Measurements from ENCODE around the gene PPP1R15B. TPM values are rescaled to one million over a fixed set of nuclear protein-coding genes. Genes with fewer than 3 reads are reported as not detected.

Gene PPP1R15B
- total RNA-seq, 1 experiment from 2014 or later = 69.3 TPM

DNA sequence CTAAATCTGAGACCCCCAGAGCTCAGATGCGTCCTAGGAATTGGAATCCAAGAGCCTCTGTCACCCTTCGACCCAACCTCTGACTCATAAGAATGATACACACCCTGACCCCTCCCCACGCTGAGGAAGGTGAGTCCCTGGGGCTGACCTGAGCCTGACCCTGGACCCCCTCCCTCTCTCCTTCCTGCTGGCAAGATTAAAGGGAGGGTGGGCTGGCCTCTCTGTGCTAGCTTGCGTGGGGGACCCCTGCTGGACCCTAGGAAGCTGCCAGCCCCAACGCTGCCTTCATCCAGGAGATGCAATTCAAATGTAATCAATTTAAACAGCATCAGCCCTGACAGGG is 52.5 kb downstream of the PPP1R15B start:
- Histone ChIP-seq H4K20me1 (ENCODE audit: insufficient read depth) (no peaks in the 10 kb centered on the region), H2AFZ (ENCODE audit: low read depth, low read length, poor library complexity, severe bottlenecking) (no peak overlapping the region), H3K9me2 (ENCODE audit: insufficient read depth) (no peaks in the 10 kb centered on the region), H3K27me3 (ENCODE audit: insufficient read depth, low read length) (no peaks in the 10 kb centered on the region), H3K4me1 (ENCODE audit: control insufficient read depth in 1 of 2, insufficient read depth in 2 of 2, low read length in 2 of 2) (peaks cover 6 to 18% of the 10 kb centered on the region in 2 experiments; a peak in 3 of 4 replicates), H3K79me2 (ENCODE audit: insufficient read depth, low read length) (no peaks in the 10 kb centered on the region), H3K9me3 (ENCODE audit: control insufficient read depth in 1 of 2, insufficient read depth in 1 of 2, low read depth in 1 of 2, low read length in 2 of 2) (no peaks in the 10 kb centered on the region), H3K27ac (ENCODE audit: low read depth, low read length) (no peak overlapping the region), H3K4me3 (replicated peaks in 1 of 2; ENCODE audit: low read depth in 1 of 2, low read length in 2 of 2) (no peak overlapping the region), H3K4me2 (ENCODE audit: low read length) (no peak overlapping the region), H3K9ac (ENCODE audit: low read length) (no peak overlapping the region), H3K36me3 (ENCODE audit: control insufficient read depth in 1 of 2, insufficient read depth in 2 of 2, low read length in 2 of 2) (no peaks in the 10 kb centered on the region)
- BruUV-seq (replicated peaks) = no TSS peak
- ATAC-seq (no peak), DNase-seq (ENCODE audit: low read depth, low spot score) (no peak)
- RAD21 ChIA-PET (ENCODE audit: low non-redundant PET in 1 of 2, low total read pairs in 2 of 2, uncharacterized antibody in 2 of 2, unreplicated experiment in 2 of 2) = no interaction called here
- TF ChIP-seq TCF7L2 (IDR thresholded peaks at IDR 0.05; ENCODE audit: borderline replicate concordance, extremely low read depth, insufficient read depth, insufficient read length) = no peak
- no peak for TF ChIP-seq POLR2AphosphoS5 (IDR thresholded peaks at IDR 0.05; ENCODE audit: low read depth, low read length)
- TF ChIP-seq, protein P1, sequence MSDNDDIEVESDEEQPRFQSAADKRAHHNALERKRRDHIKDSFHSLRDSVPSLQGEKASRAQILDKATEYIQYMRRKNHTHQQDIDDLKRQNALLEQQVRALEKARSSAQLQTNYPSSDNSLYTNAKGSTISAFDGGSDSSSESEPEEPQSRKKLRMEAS (IDR thresholded peaks at IDR 0.05) = no peak
- CTCF ChIA-PET = interaction anchor here (5.9 to 6.8 kb wide), 2 partner anchors 101 to 196 kb away, joined by 42 to 51 read pairs; no protein-coding TSS in a partner anchor
- POLR2A ChIA-PET = no interaction called here
- intact Hi-C loops (cut with micrococcal nuclease) = no loop called here

DNA sequence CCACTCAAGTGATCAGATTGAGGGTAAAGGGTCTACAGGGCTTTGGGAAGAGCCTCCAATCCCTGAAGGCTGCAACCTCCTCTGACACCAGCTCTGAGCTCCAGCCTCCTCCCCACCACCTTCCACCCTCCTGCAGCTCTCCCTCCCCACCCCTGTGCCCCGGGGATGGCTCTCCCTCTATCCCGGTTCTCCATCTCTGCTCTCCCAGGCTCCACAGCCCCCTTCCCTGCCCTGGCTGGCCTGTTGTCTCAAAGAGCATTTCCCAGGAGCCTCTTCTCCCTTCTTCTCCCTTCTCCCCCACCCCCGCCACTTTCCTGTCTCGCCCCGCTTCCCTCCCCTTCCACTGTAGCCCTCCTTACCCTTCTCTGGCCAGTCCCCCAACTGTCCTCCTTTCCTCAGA is 53.0 kb downstream of the PPP1R15B start:
- intact Hi-C loops (cut with micrococcal nuclease) = no loop called here
- Histone ChIP-seq H4K20me1 (ENCODE audit: insufficient read depth) (no peaks in the 10 kb centered on the region), H3K27me3 (ENCODE audit: insufficient read depth, low read length) (no peaks in the 10 kb centered on the region), H3K9me2 (ENCODE audit: insufficient read depth) (no peaks in the 10 kb centered on the region), H2AFZ (ENCODE audit: low read depth, low read length, poor library complexity, severe bottlenecking) (no peak overlapping the region), H3K79me2 (ENCODE audit: insufficient read depth, low read length) (no peaks in the 10 kb centered on the region), H3K9ac (ENCODE audit: low read length) (no peak overlapping the region), H3K4me2 (ENCODE audit: low read length) (no peak overlapping the region), H3K27ac (ENCODE audit: low read depth, low read length) (no peak overlapping the region), H3K4me1 (ENCODE audit: control insufficient read depth in 1 of 2, insufficient read depth in 2 of 2, low read length in 2 of 2) (peaks cover 2 to 13% of the 10 kb centered on the region in 2 experiments; a peak in 2 of 4 replicates), H3K36me3 (ENCODE audit: control insufficient read depth in 1 of 2, insufficient read depth in 2 of 2, low read length in 2 of 2) (no peaks in the 10 kb centered on the region), H3K4me3 (replicated peaks in 1 of 2; ENCODE audit: low read depth in 1 of 2, low read length in 2 of 2) (no peak overlapping the region), H3K9me3 (ENCODE audit: control insufficient read depth in 1 of 2, insufficient read depth in 1 of 2, low read depth in 1 of 2, low read length in 2 of 2) (no peaks in the 10 kb centered on the region)
- ChIA-PET RAD21 (ENCODE audit: low non-redundant PET in 1 of 2, low total read pairs in 2 of 2, uncharacterized antibody in 2 of 2, unreplicated experiment in 2 of 2) (no interaction called here), POLR2A (no interaction called here), CTCF (interaction anchor here (6.8 kb wide), 1 partner anchor 196 kb away, joined by 51 read pairs; no protein-coding TSS in a partner anchor)
- no peak for TF ChIP-seq EGR1 (IDR thresholded peaks at IDR 0.05; ENCODE audit: low read depth)
- TF ChIP-seq ZFX (IDR thresholded peaks at IDR 0.05) = no peak
- no peak for TF ChIP-seq SIN3A (IDR thresholded peaks at IDR 0.05; ENCODE audit: low read depth)
- no peak for TF ChIP-seq ELF1 (IDR thresholded peaks at IDR 0.05; ENCODE audit: borderline replicate concordance, low read depth)
- no peak for TF ChIP-seq CEBPB (IDR thresholded peaks at IDR 0.05; ENCODE audit: low read depth)
- TF ChIP-seq, protein P2, sequence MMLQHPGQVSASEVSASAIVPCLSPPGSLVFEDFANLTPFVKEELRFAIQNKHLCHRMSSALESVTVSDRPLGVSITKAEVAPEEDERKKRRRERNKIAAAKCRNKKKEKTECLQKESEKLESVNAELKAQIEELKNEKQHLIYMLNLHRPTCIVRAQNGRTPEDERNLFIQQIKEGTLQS (IDR thresholded peaks at IDR 0.05) = no peak
- TF ChIP-seq ZBTB33 (IDR thresholded peaks at IDR 0.05; ENCODE audit: extremely low read depth, insufficient replicate concordance, low read length) = no peak
- TF ChIP-seq FOSL1 (IDR thresholded peaks at IDR 0.05; ENCODE audit: low read depth) = no peak
- TF ChIP-seq RAD21 (IDR thresholded peaks at IDR 0.05; ENCODE audit: low read depth) = no peak
- TF ChIP-seq JUND (IDR thresholded peaks at IDR 0.05) = no peak
- ATAC-seq (no peak), DNase-seq (ENCODE audit: low read depth, low spot score) (no peak)
- BruUV-seq (replicated peaks) = no TSS peak

All from HCT116 (cell line).